ENCODE measurements around the gene ADD1.
"Not testable (repeated sequence)": the region's sequence is repeated elsewhere in the genome, so short reads cannot be mapped to it uniquely, and the experiment has no call there.

Gene ADD1

GRCh38 chr4:2944586-2945526 is 101.2 kb downstream of the ADD1 start:
- no peak for DNase-seq (ENCODE audit: low spot score)

GRCh38 chr4:2945619-2946604 is 102.3 kb downstream of the ADD1 start:
- DNase-seq (ENCODE audit: low spot score), result not testable (repeated sequence)

- no peak for DNase-seq (ENCODE audit: low spot score)
Observed at GRCh38 chr4:2946812-2947600, 103.4 kb downstream of the ADD1 start.

GRCh38 chr4:2947926-2948325 is 104.3 kb downstream of the ADD1 start:
- no peak for DNase-seq (ENCODE audit: low spot score)

- no peak for DNase-seq (ENCODE audit: low spot score)
Observed at GRCh38 chr4:2948895-2949781, 105.5 kb downstream of the ADD1 start.

GRCh38 chr4:2949782-2950125 is 106.1 kb downstream of the ADD1 start:
- DNase-seq (ENCODE audit: low spot score), result no peak

GRCh38 chr4:2950221-2950989 is 106.8 kb downstream of the ADD1 start:
- no peak for DNase-seq (ENCODE audit: low spot score)

- no peak for DNase-seq (ENCODE audit: low spot score)
Observed at GRCh38 chr4:2953496-2953895, 109.9 kb downstream of the ADD1 start.

- DNase-seq (ENCODE audit: low spot score), result no peak
Observed at GRCh38 chr4:2954358-2955185, 110.9 kb downstream of the ADD1 start.

- DNase-seq (ENCODE audit: low spot score), result not testable (repeated sequence)
Observed at GRCh38 chr4:2955186-2956044, 111.8 kb downstream of the ADD1 start.

- no peak for DNase-seq (ENCODE audit: low spot score)
Observed at GRCh38 chr4:2958446-2958845, 114.8 kb downstream of the ADD1 start.

- not testable (repeated sequence) for DNase-seq (ENCODE audit: low spot score)
Observed at GRCh38 chr4:2960450-2960849, 116.8 kb downstream of the ADD1 start.

GRCh38 chr4:2961421-2961810 is 117.8 kb downstream of the ADD1 start:
- DNase-seq (ENCODE audit: low spot score), result no peak

- no peak for DNase-seq (ENCODE audit: low spot score)
Observed at GRCh38 chr4:2961811-2962441, 118.3 kb downstream of the ADD1 start.

- no peak for DNase-seq (ENCODE audit: low spot score)
Observed at GRCh38 chr4:2962614-2963174, 119.0 kb downstream of the ADD1 start.

- peak; percentile 96 for DNase-seq (ENCODE audit: low spot score)
Observed at GRCh38 chr4:2963175-2963965, 119.7 kb downstream of the ADD1 start, which contains the start of the genes GRK4 and NOP14. Gene GRK4, plus strand, starts transcription at chr4:2963571. Its CDS starts 500 bp downstream, at chr4:2964071. Gene NOP14, minus strand, starts transcription at chr4:2963406. Its CDS starts 87 bp downstream, at chr4:2963319.
